GM23338 (cell line): Measurements from ENCODE around the gene GOLGA7B.

Experiments used
- CREB1 ChIP-seq: fragments of 250-450 bp; sonication (Bioruptor Pico); IDR thresholded peaks from 2 replicates; pipeline ENCODE4 v1.5.0; 2020; ENCODE audit warnings: low read depth, mild to moderate bottlenecking, moderate library complexity
- EZH2 ChIP-seq: fragments of 200-600 bp; sonication (generic); IDR thresholded peaks from one replicate; pipeline ENCODE4 v1.8.0; 2017; ENCODE audit warnings: antibody characterized with exemption, mild to moderate bottlenecking, low read depth; ENCODE audit not compliant: unreplicated experiment
- EZH2phosphoT487 ChIP-seq: fragments of 200-600 bp; sonication (generic); IDR thresholded peaks from one replicate; pipeline ENCODE4 v1.8.1; 2018; ENCODE audit warnings: antibody characterized with exemption; ENCODE audit not compliant: unreplicated experiment
- JUNB ChIP-seq: IDR thresholded peaks from one replicate; pipeline ENCODE4 v1.6.1; 2016; ENCODE audit warnings: antibody characterized with exemption; ENCODE audit not compliant: unreplicated experiment
- POLR2AphosphoS5 ChIP-seq: IDR thresholded peaks from 2 replicates; pipeline ENCODE4 v1.6.1; 2016; ENCODE audit warnings: antibody characterized with exemption, low read depth
- STAT1 ChIP-seq: IDR thresholded peaks from one replicate; pipeline ENCODE4 v1.6.1; 2016; ENCODE audit warnings: antibody characterized with exemption; ENCODE audit not compliant: unreplicated experiment
- ZNF114 ChIP-seq: fragments of 250-450 bp; sonication (Bioruptor Pico); IDR thresholded peaks from 2 replicates; pipeline ENCODE4 v1.5.0; 2020; ENCODE audit warnings: mild to moderate bottlenecking, moderate library complexity
- TF ChIP-seq, protein P1 (sequence below), 2 experiments: fragments of 200-600 bp in 1 of 2; sonication (generic) in 1 of 2; conservative IDR thresholded peaks; 2 replicates each; pipeline versions ENCODE4 v1.5.1 to v1.6.1; 2016 to 2017; ENCODE audit warnings: antibody characterized with exemption in 2 of 2, low read depth in 2 of 2, mild to moderate bottlenecking in 2 of 2, moderate library complexity in 1 of 2
- TF ChIP-seq, protein P2 (sequence below): IDR thresholded peaks from one replicate; pipeline ENCODE4 v1.6.1; 2018; ENCODE audit warnings: antibody characterized with exemption; ENCODE audit not compliant: unreplicated experiment

DNA sequence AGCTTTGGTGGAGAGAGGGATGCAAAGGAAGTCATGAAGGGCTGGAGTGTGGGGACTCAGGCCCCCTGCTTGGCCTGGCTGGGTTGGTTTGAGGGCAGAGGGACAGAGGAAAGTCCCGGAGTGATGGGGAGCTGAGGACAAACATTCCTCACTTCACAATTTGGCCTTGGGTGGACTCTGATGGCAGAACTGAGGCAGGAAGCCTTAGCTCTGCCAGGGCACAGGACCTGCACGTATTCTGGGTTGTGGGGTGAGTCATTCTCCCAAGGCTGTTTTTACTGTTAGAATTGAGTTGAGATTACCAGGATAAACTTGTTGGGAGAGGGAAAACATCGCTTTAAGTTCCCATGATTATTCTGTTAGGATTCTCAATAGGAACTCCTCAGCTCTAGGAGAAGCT is 2.6 kb downstream of the GOLGA7B start:
- TF ChIP-seq, protein P1, sequence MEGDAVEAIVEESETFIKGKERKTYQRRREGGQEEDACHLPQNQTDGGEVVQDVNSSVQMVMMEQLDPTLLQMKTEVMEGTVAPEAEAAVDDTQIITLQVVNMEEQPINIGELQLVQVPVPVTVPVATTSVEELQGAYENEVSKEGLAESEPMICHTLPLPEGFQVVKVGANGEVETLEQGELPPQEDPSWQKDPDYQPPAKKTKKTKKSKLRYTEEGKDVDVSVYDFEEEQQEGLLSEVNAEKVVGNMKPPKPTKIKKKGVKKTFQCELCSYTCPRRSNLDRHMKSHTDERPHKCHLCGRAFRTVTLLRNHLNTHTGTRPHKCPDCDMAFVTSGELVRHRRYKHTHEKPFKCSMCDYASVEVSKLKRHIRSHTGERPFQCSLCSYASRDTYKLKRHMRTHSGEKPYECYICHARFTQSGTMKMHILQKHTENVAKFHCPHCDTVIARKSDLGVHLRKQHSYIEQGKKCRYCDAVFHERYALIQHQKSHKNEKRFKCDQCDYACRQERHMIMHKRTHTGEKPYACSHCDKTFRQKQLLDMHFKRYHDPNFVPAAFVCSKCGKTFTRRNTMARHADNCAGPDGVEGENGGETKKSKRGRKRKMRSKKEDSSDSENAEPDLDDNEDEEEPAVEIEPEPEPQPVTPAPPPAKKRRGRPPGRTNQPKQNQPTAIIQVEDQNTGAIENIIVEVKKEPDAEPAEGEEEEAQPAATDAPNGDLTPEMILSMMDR (conservative IDR thresholded peaks at IDR 0.05; ENCODE audit: low read depth in 2 of 2) = no peak
- TF ChIP-seq, protein P2, sequence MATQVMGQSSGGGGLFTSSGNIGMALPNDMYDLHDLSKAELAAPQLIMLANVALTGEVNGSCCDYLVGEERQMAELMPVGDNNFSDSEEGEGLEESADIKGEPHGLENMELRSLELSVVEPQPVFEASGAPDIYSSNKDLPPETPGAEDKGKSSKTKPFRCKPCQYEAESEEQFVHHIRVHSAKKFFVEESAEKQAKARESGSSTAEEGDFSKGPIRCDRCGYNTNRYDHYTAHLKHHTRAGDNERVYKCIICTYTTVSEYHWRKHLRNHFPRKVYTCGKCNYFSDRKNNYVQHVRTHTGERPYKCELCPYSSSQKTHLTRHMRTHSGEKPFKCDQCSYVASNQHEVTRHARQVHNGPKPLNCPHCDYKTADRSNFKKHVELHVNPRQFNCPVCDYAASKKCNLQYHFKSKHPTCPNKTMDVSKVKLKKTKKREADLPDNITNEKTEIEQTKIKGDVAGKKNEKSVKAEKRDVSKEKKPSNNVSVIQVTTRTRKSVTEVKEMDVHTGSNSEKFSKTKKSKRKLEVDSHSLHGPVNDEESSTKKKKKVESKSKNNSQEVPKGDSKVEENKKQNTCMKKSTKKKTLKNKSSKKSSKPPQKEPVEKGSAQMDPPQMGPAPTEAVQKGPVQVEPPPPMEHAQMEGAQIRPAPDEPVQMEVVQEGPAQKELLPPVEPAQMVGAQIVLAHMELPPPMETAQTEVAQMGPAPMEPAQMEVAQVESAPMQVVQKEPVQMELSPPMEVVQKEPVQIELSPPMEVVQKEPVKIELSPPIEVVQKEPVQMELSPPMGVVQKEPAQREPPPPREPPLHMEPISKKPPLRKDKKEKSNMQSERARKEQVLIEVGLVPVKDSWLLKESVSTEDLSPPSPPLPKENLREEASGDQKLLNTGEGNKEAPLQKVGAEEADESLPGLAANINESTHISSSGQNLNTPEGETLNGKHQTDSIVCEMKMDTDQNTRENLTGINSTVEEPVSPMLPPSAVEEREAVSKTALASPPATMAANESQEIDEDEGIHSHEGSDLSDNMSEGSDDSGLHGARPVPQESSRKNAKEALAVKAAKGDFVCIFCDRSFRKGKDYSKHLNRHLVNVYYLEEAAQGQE = no peak
- TF ChIP-seq EZH2 = no peak
- TF ChIP-seq EZH2phosphoT487 = no peak
- no peak for TF ChIP-seq POLR2AphosphoS5
- TF ChIP-seq ZNF114 (CRISPR knock-in tag) = no peak
- no peak for TF ChIP-seq JUNB
- TF ChIP-seq CREB1 = no peak
- TF ChIP-seq STAT1 = no peak
